ENCODE data around the gene LRTM1. TPM values are rescaled to one million over a fixed set of nuclear protein-coding genes. Genes with fewer than 3 reads are reported as not detected.

LRTM1 gene
- polyA plus RNA-seq, 2 of the 4 experiments (the other 2 are of a cell fraction): not detected

DNA sequence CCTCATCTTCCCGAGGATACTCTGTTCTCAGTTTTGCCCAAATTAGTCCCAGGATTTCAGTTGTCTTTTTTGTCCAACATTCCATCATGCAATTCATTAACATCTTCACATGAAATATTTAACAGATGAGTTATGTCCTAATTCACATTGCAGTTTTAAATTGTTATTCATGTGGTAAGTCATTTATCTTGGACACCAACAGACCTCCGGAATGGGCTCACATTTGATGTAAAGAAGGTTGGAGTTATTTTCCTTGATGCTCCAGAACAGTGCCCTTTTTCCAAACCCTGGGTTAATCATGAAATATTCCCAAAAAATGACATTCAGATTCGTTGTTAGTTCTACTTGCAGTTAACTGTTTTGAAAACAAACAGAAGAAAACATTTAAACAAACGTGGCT is 32.8 kb upstream of the LRTM1 start:
- Histone ChIP-seq H3K4me1 (no peaks in the 10 kb centered on the region), H3K4me2 (no peak overlapping the region), H3K9me3 (no peaks in the 10 kb centered on the region), H3K4me3 (no peak overlapping the region), H3K27ac (no peak overlapping the region)
- FAIRE-seq (no peak), ATAC-seq (no peak), DNase-seq (ENCODE audit: low read depth in 1 of 2, low spot score in 1 of 2) (no peak)
- TF ChIP-seq NPAS2 (CRISPR knock-in tag; IDR thresholded peaks at IDR 0.05; ENCODE audit: borderline replicate concordance): no peak
- TF ChIP-seq HEYL (CRISPR knock-in tag; IDR thresholded peaks at IDR 0.05): no peak
- no peak for TF ChIP-seq FOSB (CRISPR knock-in tag; IDR thresholded peaks at IDR 0.05)
- TF ChIP-seq ZC3H11A (IDR thresholded peaks at IDR 0.05): no peak
- TF ChIP-seq EHMT2 (IDR thresholded peaks at IDR 0.05; ENCODE audit: low read depth): no peak
- no peak for TF ChIP-seq CTCF (IDR thresholded peaks at IDR 0.05)
- ChIA-PET POLR2A (no interaction called here), CTCF (no interaction called here)
- 1% methylated on average over 4 of the region's 4 CpGs for WGBS (ENCODE audit: missing lambda C conversion rate)

- no peak for TF ChIP-seq RNF2 (IDR thresholded peaks at IDR 0.05; ENCODE audit: borderline replicate concordance, low read depth)
- no peak for TF ChIP-seq NFE2L2 (conservative IDR thresholded peaks at IDR 0.05; ENCODE audit: low read length)
- no peak for TF ChIP-seq HEYL (CRISPR knock-in tag; IDR thresholded peaks at IDR 0.05)
- TF ChIP-seq, protein P1, sequence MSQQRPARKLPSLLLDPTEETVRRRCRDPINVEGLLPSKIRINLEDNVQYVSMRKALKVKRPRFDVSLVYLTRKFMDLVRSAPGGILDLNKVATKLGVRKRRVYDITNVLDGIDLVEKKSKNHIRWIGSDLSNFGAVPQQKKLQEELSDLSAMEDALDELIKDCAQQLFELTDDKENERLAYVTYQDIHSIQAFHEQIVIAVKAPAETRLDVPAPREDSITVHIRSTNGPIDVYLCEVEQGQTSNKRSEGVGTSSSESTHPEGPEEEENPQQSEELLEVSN (IDR thresholded peaks at IDR 0.05; ENCODE audit: borderline replicate concordance, low read depth): no peak
- no peak for TF ChIP-seq NPAS2 (CRISPR knock-in tag; IDR thresholded peaks at IDR 0.05; ENCODE audit: borderline replicate concordance)
- no peak for TF ChIP-seq ZFP36 (IDR thresholded peaks at IDR 0.05; ENCODE audit: borderline replicate concordance, partially characterized antibody)
- TF ChIP-seq RARB (CRISPR knock-in tag; IDR thresholded peaks at IDR 0.05): no peak
- TF ChIP-seq JUN (IDR thresholded peaks at IDR 0.05): no peak
- TF ChIP-seq FOXS1 (CRISPR knock-in tag; IDR thresholded peaks at IDR 0.05): no peak
- no peak for TF ChIP-seq SREBF2 (IDR thresholded peaks at IDR 0.05)
- TF ChIP-seq, protein P2, sequence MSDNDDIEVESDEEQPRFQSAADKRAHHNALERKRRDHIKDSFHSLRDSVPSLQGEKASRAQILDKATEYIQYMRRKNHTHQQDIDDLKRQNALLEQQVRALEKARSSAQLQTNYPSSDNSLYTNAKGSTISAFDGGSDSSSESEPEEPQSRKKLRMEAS (IDR thresholded peaks at IDR 0.05): no peak
- TF ChIP-seq, protein P3, sequence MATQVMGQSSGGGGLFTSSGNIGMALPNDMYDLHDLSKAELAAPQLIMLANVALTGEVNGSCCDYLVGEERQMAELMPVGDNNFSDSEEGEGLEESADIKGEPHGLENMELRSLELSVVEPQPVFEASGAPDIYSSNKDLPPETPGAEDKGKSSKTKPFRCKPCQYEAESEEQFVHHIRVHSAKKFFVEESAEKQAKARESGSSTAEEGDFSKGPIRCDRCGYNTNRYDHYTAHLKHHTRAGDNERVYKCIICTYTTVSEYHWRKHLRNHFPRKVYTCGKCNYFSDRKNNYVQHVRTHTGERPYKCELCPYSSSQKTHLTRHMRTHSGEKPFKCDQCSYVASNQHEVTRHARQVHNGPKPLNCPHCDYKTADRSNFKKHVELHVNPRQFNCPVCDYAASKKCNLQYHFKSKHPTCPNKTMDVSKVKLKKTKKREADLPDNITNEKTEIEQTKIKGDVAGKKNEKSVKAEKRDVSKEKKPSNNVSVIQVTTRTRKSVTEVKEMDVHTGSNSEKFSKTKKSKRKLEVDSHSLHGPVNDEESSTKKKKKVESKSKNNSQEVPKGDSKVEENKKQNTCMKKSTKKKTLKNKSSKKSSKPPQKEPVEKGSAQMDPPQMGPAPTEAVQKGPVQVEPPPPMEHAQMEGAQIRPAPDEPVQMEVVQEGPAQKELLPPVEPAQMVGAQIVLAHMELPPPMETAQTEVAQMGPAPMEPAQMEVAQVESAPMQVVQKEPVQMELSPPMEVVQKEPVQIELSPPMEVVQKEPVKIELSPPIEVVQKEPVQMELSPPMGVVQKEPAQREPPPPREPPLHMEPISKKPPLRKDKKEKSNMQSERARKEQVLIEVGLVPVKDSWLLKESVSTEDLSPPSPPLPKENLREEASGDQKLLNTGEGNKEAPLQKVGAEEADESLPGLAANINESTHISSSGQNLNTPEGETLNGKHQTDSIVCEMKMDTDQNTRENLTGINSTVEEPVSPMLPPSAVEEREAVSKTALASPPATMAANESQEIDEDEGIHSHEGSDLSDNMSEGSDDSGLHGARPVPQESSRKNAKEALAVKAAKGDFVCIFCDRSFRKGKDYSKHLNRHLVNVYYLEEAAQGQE (IDR thresholded peaks at IDR 0.05): no peak
- no peak for TF ChIP-seq CBX8 (IDR thresholded peaks at IDR 0.05)
- TF ChIP-seq EHF (CRISPR knock-in tag; IDR thresholded peaks at IDR 0.05): no peak
- no peak for TF ChIP-seq EHMT2 (IDR thresholded peaks at IDR 0.05; ENCODE audit: low read depth)
- TF ChIP-seq JUNB (IDR thresholded peaks at IDR 0.05): no peak
- no peak for TF ChIP-seq FOSB (CRISPR knock-in tag; IDR thresholded peaks at IDR 0.05)
- no peak for TF ChIP-seq RFX5 (IDR thresholded peaks at IDR 0.05)
- TF ChIP-seq KDM5A (IDR thresholded peaks at IDR 0.05): no peak
- ChIA-PET POLR2A (no interaction called here), CTCF (no interaction called here)
- Histone ChIP-seq H3K4me2 (no peak overlapping the region), H3K4me1 (no peaks in the 10 kb centered on the region), H3K27ac (no peak overlapping the region), H3K4me3 (no peak overlapping the region), H3K9me3 (no peaks in the 10 kb centered on the region)
- ATAC-seq (no peak), DNase-seq (ENCODE audit: low read depth in 1 of 2, low spot score in 1 of 2) (no peak), FAIRE-seq (no peak)
- 59% methylated on average over 1 of the region's 1 CpG for WGBS (ENCODE audit: missing lambda C conversion rate)
Measured at GRCh38 chr3:54960082-54960481, 32.2 kb upstream of the LRTM1 start.

Measured in A549 (cell line).